ENCODE measurements around the gene CLBA1.
"Not testable (repeated sequence)": the region's sequence is repeated elsewhere in the genome, so short reads cannot be mapped to it uniquely, and the experiment has no call there.

Gene CLBA1

GRCh38 chr14:105026033-105026785 lies 40.6 kb downstream of the CLBA1 start:
- no peak for DNase-seq

- no peak for DNase-seq
Measured at GRCh38 chr14:105026802-105027563, 41.4 kb downstream of the CLBA1 start.

GRCh38 chr14:105027718-105028117 lies 42.1 kb downstream of the CLBA1 start:
- DNase-seq: not testable (repeated sequence)

GRCh38 chr14:105028251-105028927 lies 42.8 kb downstream of the CLBA1 start:
- no peak for DNase-seq

- no peak for DNase-seq
Measured at GRCh38 chr14:105029402-105029801, 43.8 kb downstream of the CLBA1 start.

GRCh38 chr14:105030194-105030593 lies 44.6 kb downstream of the CLBA1 start:
- DNase-seq: no peak

- DNase-seq: no peak
Measured at GRCh38 chr14:105030836-105031396, 45.3 kb downstream of the CLBA1 start.

GRCh38 chr14:105032451-105032901 lies 46.9 kb downstream of the CLBA1 start:
- not testable (repeated sequence) for DNase-seq

- DNase-seq: not testable (repeated sequence)
Measured at GRCh38 chr14:105033412-105033900, 47.9 kb downstream of the CLBA1 start.

GRCh38 chr14:105034315-105035039 lies 48.9 kb downstream of the CLBA1 start:
- DNase-seq: no peak

GRCh38 chr14:105035616-105036015 lies 50.0 kb downstream of the CLBA1 start:
- not testable (repeated sequence) for DNase-seq

- no peak for DNase-seq
Measured at GRCh38 chr14:105039458-105040205, 54.0 kb downstream of the CLBA1 start.

- DNase-seq: no peak
Measured at GRCh38 chr14:105041841-105042765, 56.5 kb downstream of the CLBA1 start.

- DNase-seq: no peak
Measured at GRCh38 chr14:105042813-105043212, 57.2 kb downstream of the CLBA1 start.

- no peak for DNase-seq
Measured at GRCh38 chr14:105043641-105044040, 58.1 kb downstream of the CLBA1 start.
